ES-I3 (cell line): ENCODE data around the gene CDC45.
"Not testable (repeated sequence)": the region's sequence is repeated elsewhere in the genome, so short reads cannot be mapped to it uniquely, and the experiment has no call there.

Experiments
- H3K36me3 ChIP-seq: 2 replicates; pipeline ENCODE4 v1.6.1; 2013; ENCODE audit warnings: mild to moderate bottlenecking, low read length, control low read depth, moderate library complexity; ENCODE audit not compliant: insufficient read depth
- H3K4me1 ChIP-seq: 2 replicates; pipeline ENCODE4 v1.6.1; 2013; ENCODE audit warnings: mild to moderate bottlenecking, control low read depth, low read length; ENCODE audit not compliant: insufficient read depth
- H3K9ac ChIP-seq: 2 replicates; pipeline ENCODE4 v1.6.1; 2013; ENCODE audit warnings: low read depth, mild to moderate bottlenecking, low read length, moderate library complexity
- H3K9me3 ChIP-seq: 2 replicates; pipeline ENCODE4 v1.6.1; 2013; ENCODE audit warnings: mild to moderate bottlenecking, low read length, moderate library complexity; ENCODE audit not compliant: control insufficient read depth, insufficient read depth

Gene CDC45

DNA sequence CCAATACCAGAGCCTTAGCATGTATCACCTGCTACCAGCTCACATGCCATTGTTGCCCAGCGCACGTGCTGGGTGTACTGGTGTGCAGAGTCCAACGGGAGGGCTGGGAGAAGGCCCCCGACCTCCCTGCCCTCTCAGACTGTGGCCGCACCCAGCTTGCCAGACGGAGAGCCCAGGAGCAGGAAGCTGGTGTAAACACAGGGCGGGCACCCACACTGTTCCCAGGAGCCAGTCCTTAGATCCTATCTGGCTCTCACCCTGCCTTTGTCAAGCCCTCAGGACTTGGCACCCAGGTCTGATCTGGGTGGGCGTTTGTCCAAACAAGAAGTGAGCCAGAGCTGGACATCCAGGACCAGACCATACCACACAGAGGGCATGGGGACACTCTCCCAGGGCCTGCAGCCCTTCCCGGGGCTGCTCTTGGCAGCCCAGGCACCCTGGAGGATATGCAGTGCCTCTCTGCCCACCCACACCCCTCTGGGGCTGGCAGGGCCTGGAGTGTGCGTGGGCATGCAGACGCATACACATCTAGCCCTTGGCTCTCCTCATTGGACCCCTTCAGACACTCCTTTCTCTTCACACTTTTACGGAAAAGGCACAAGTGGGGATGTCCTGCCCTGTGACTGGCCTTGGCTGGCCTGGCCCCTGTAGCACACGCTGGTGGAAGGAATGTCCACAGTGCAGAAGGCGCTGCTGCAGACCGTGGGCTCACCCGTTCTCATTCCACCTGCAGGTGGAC, 64.4 kb downstream of the CDC45 start:
- H3K9ac ChIP-seq, result no peak overlapping the region
- H3K36me3 ChIP-seq, result no peaks in the 10 kb centered on the region
- H3K4me1 ChIP-seq, result peaks cover 8% of the 10 kb centered on the region
- no peaks in the 10 kb centered on the region for H3K9me3 ChIP-seq

DNA sequence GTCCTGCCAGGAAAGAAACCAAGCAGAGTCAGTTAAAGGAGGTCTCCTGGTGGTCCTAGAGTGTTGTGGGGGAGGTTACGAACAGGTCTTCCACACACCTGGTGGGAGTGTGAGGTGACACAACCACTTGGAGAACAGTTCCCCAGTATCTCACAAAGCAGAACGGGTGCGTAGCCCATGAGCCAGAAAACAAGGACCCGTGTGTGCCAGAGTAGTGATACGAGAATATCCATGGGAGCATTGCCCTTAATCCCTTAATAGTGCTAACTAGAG, 66.2 kb downstream of the CDC45 start:
- H3K9ac ChIP-seq, result no peak overlapping the region

DNA sequence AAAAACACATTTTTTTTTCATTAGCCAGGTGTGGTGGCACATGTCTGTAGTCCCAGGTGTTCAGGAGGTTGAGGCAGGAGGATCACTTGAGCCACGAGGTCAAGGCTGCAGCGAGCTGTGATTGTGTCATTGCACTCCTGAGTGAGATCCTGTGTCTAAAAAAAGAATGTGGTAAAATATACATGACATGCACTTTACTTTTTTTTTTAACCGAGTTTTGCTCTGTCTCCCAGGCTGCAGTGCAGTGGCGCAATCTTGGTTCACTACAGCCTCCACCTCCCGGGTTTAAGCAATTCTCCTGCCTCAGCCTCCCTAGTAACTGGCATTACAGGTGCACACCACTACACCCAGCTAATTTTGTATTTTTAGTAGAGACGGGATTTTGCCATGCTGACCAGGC, 67.0 kb downstream of the CDC45 start:
- peaks cover 8% of the 10 kb centered on the region for H3K4me1 ChIP-seq
- H3K9me3 ChIP-seq, result no peaks in the 10 kb centered on the region
- no peak overlapping the region for H3K9ac ChIP-seq
- H3K36me3 ChIP-seq, result no peaks in the 10 kb centered on the region

More for the DNA sequence above, 66.2 kb downstream of the CDC45 start:
- Histone ChIP-seq H3K4me1 (peaks cover 8% of the 10 kb centered on the region), H3K9me3 (no peaks in the 10 kb centered on the region), H3K36me3 (no peaks in the 10 kb centered on the region)

DNA sequence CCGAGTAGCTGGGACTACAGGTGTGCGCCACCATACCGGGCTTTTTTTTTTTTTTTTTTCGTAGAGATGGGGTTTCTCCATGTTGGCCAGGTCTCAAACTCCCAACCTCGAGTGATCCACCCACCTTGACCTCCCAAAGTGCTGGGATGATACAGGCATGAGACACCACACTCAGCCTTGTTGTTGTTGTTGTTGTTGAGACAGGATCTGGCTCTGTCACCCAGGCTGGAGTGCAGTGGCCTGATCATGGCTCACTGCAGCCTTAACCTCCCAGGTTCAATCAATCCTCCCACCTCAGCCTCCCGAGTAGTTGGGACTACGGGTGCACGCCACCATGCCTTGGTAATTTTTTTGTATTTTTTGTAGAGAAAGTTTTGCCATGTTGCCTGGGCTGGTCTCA, 67.9 kb downstream of the CDC45 start:
- Histone ChIP-seq H3K9me3 (no peaks in the 10 kb centered on the region), H3K9ac (no peak overlapping the region), H3K4me1 (peaks cover 8% of the 10 kb centered on the region), H3K36me3 (no peaks in the 10 kb centered on the region)

DNA sequence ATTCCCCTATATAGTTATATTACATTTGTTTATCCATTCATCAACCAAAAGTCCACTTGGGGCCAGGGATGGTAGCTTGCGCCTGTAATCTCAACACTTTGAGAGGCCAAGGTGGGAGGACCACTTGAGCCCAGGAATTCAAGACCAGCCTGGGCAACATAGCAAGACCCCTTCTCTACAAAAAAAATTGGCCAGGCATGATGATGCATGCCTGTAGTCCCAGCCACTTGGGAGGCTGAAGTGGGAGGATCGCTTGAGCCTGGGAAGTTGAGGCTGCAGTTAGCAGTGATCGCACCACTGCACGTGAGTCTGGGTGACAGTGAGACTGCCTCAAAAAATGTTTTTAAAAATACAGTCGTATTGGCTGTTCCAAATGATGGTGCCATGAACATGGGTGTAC, 68.7 kb downstream of the CDC45 start:
- not testable (repeated sequence) for H3K4me1 ChIP-seq, H3K36me3 ChIP-seq, H3K9me3 ChIP-seq, H3K9ac ChIP-seq

DNA sequence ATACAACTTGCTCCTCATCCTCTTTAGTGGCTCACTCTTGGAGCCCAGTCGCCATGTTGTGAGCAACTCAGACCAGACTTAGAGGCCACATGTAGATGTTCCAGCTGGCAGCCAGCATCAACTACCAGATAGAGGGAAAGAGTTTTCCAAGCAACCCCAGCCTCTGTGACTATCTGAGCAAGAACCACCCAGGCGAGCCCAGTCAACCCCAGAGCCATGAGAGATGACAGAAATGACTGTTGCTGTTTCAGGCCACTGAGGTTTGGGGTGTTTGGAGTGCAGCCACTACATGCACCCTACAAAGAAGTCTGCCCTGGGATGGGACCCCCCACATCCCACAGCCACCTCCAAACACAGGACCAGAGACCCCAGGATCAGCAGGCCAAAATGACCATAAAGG, 69.2 kb downstream of the CDC45 start:
- H3K36me3 ChIP-seq, result no peaks in the 10 kb centered on the region
- no peak overlapping the region for H3K9ac ChIP-seq
- peaks cover 3% of the 10 kb centered on the region for H3K9me3 ChIP-seq
- H3K4me1 ChIP-seq, result peaks cover 8% of the 10 kb centered on the region

- Histone ChIP-seq H3K9me3 (peaks cover 3% of the 10 kb centered on the region), H3K36me3 (no peaks in the 10 kb centered on the region), H3K4me1 (peaks cover 9% of the 10 kb centered on the region), H3K9ac (no peak overlapping the region)
Measured at GRCh38 chr22:19549428-19549827, 69.7 kb downstream of the CDC45 start.

GRCh38 chr22:19550382-19550781, 70.7 kb downstream of the CDC45 start:
- H3K4me1 ChIP-seq, result peaks cover 12% of the 10 kb centered on the region
- peaks cover 3% of the 10 kb centered on the region for H3K9me3 ChIP-seq
- H3K36me3 ChIP-seq, result no peaks in the 10 kb centered on the region
- no peak overlapping the region for H3K9ac ChIP-seq

GRCh38 chr22:19553201-19553600, 73.5 kb downstream of the CDC45 start:
- Histone ChIP-seq H3K4me1 (0 out of 2 replicates have a peak, but pooled peaks cover 7% of the 10 kb centered on the region), H3K9ac (no peak overlapping the region), H3K9me3 (peaks cover 3% of the 10 kb centered on the region), H3K36me3 (no peaks in the 10 kb centered on the region)

DNA sequence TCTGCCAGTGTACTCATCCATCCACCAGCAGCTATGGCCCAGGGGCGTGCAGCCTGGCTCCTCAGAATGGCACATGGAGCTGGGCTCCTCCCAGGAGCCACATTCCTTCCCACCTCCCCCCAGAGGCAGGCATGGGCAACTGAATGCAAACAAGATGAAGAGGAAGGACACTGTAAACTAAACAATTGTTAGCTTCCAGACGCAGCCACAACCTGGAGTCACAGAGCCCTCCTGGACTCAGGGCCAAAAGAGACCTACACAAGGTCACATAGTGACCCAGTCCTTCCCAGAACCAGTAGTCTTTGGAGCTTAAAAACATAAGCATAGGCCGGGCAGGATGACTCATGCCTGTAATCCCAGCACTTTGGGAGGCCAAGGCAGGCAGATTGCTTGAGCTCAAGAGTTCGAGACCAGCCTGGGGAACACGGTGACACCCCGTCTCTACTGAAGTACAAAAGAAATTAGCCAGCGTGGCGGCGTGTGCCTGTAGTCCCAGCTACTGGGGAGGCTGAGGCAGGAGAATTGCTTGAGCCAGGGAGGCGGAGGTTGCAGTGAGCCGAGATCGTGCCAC, 75.2 kb downstream of the CDC45 start:
- Histone ChIP-seq H3K36me3 (no peaks in the 10 kb centered on the region), H3K9ac (no peak overlapping the region), H3K9me3 (peaks cover 3% of the 10 kb centered on the region), H3K4me1 (0 out of 2 replicates have a peak, but pooled peaks cover 7% of the 10 kb centered on the region)

- H3K9me3 ChIP-seq, result peaks cover 3% of the 10 kb centered on the region
- H3K4me1 ChIP-seq, result 0 out of 2 replicates have a peak, but pooled peaks cover 7% of the 10 kb centered on the region
- H3K36me3 ChIP-seq, result no peaks in the 10 kb centered on the region
- no peak overlapping the region for H3K9ac ChIP-seq
Measured at GRCh38 chr22:19555651-19556050, 75.9 kb downstream of the CDC45 start.

GRCh38 chr22:19556963-19557545, 77.3 kb downstream of the CDC45 start:
- Histone ChIP-seq H3K9ac (no peak overlapping the region), H3K9me3 (peaks cover 3% of the 10 kb centered on the region), H3K36me3 (no peaks in the 10 kb centered on the region), H3K4me1 (0 out of 2 replicates have a peak, but pooled peaks cover 7% of the 10 kb centered on the region)

GRCh38 chr22:19559324-19559811, 79.6 kb downstream of the CDC45 start:
- H3K9ac ChIP-seq, result no peak overlapping the region
- 0 out of 2 replicates have a peak, but pooled peaks cover 6% of the 10 kb centered on the region for H3K4me1 ChIP-seq

DNA sequence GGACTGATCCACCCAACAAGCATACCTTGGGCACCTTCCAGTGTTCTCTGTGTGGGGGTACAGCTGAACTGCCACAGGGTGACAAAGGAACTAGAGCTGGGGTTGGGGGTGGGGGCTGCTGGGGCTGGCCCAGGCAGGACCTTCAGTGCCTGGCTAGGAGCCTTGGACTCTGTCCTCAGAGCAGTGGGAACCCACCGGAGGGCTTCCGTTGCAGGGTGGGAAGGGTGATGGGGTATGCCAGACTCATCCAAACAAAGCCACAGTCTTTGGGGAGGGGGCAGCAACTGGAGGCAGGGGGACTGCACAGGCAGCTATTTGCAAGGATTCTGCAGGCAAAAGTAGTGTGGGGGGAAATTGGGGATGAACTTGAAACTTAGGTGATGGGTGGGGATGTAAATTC, 80.2 kb downstream of the CDC45 start:
- Histone ChIP-seq H3K36me3 (no peaks in the 10 kb centered on the region), H3K4me1 (0 out of 2 replicates have a peak, but pooled peaks cover under 1% of the 10 kb centered on the region), H3K9ac (no peak overlapping the region), H3K9me3 (no peaks in the 10 kb centered on the region)

More at GRCh38 chr22:19559324-19559811, 79.6 kb downstream of the CDC45 start:
- Histone ChIP-seq H3K9me3 (no peaks in the 10 kb centered on the region), H3K36me3 (no peaks in the 10 kb centered on the region)
